HepG2 (cell line): ENCODE data around the gene IQGAP3. TPM values are rescaled to one million over a fixed set of nuclear protein-coding genes. Genes with fewer than 3 reads are reported as not detected.

Experiments
- ATAC-seq: fragments of 200-7000 bp; cut with Tn5 transposase; 3 replicates; pipeline ENCODE4 v1.9.1; 2020; ENCODE audit warnings: mild to moderate bottlenecking, moderate library complexity
- BruUV-seq: library from RNA; stranded (reverse); fragments of 400-500 nt; replicated peaks from 2 replicates; lab custom pipeline; 2021; lab: Mats Ljungman, UMichigan
- CTCF ChIA-PET: fragments of 300-600 bp; formaldehyde crosslinking; extraction: SDS; loops from one replicate; lab custom pipeline; 2021; ENCODE audit warnings: low total read pairs, inconsistent platforms, low intra/inter-chr PET ratio; lab: Yijun Ruan, JAX
- POLR2A ChIA-PET: fragments of 350-600 bp; sonication (Branson Sonifier 250); formaldehyde crosslinking; loops from one replicate; lab custom pipeline; 2020; ENCODE audit warnings: antibody characterized with exemption, inconsistent platforms; lab: Yijun Ruan, JAX
- DNase-seq: peaks from one replicate; pipeline ENCODE4 v3.0.0-alpha.2; 2015; ENCODE audit warnings: low spot score
- FAIRE-seq: peaks from 3 replicates; lab custom pipeline; 2011; peaks lifted over from hg19 to GRCh38; lab: Jason Lieb, UNC
- H2AFZ ChIP-seq: one replicate; pipeline ENCODE4 v1.6.1; 2011; ENCODE audit warnings: low read length, inconsistent platforms
- H3K27ac ChIP-seq: fragments of 300-600 bp; 3 replicates; pipeline ENCODE4 v1.8.0; 2011; ENCODE audit warnings: mixed run types, mild to moderate bottlenecking, mixed read lengths, low read length, inconsistent platforms; ENCODE audit not compliant: insufficient read depth; ENCODE audit errors: extremely low read length
- H3K27me3 ChIP-seq, 2 experiments: fragments of 200-600 bp in 1 of 2; 2 replicates in 1 of 2; 3 replicates in 1 of 2; pipeline versions ENCODE4 v1.6.0 to v1.8.0; 2011; ENCODE audit warnings: low read length in 2 of 2, mild to moderate bottlenecking in 2 of 2, moderate library complexity in 2 of 2, inconsistent platforms in 1 of 2; ENCODE audit not compliant: insufficient read depth in 2 of 2, control insufficient read depth in 1 of 2
- H3K36me3 ChIP-seq, 2 experiments: fragments of 200-600 bp in 1 of 2; replicated peaks in 1 of 2; 2 replicates in 1 of 2; 3 replicates in 1 of 2; pipeline versions ENCODE4 v1.5.1 to v1.8.0; 2011; ENCODE audit warnings: low read length in 2 of 2, inconsistent platforms in 1 of 2; ENCODE audit not compliant: insufficient read depth in 2 of 2, control insufficient read depth in 1 of 2
- H3K4me1 ChIP-seq: 2 replicates; pipeline ENCODE4 v1.5.1; 2012; ENCODE audit warnings: low read length, inconsistent platforms; ENCODE audit not compliant: insufficient read depth
- H3K4me2 ChIP-seq: 2 replicates; pipeline ENCODE4 v1.6.0; 2011; ENCODE audit warnings: low read depth, low read length, inconsistent platforms
- H3K4me3 ChIP-seq, 3 experiments: fragments of 200-600 bp in 1 of 3; sonication (generic), shearing (Covaris generic) in 1 of 3; replicated peaks in 1 of 3; 2 replicates each; pipeline ENCODE4 v1.5.1; 2011 to 2016; ENCODE audit warnings: low read length in 3 of 3, inconsistent platforms in 2 of 3, low read depth in 2 of 3, mild to moderate bottlenecking in 2 of 3, control low read depth in 1 of 3, mixed read lengths in 1 of 3; ENCODE audit not compliant: insufficient read depth in 1 of 3
- H3K79me2 ChIP-seq: one replicate; pipeline ENCODE4 v1.6.1; 2011; ENCODE audit warnings: low read length, inconsistent platforms; ENCODE audit not compliant: insufficient read depth
- H3K9ac ChIP-seq: 2 replicates; pipeline ENCODE4 v1.6.0; 2011; ENCODE audit warnings: mild to moderate bottlenecking, low read depth, low read length, inconsistent platforms; ENCODE audit not compliant: insufficient read depth
- H3K9me3 ChIP-seq: 2 replicates; pipeline ENCODE4 v1.5.1; 2012; ENCODE audit warnings: mild to moderate bottlenecking, low read length
- H4K20me1 ChIP-seq: 2 replicates; pipeline ENCODE4 v1.6.0; 2011; ENCODE audit warnings: inconsistent platforms, mild to moderate bottlenecking, low read length, moderate library complexity; ENCODE audit not compliant: insufficient read depth
- MLX ChIP-seq: IDR thresholded peaks from 2 replicates; pipeline ENCODE4 v1.6.1; 2016
- NONO ChIP-seq, 2 experiments: fragments of 450-650 bp in 1 of 2; sonication (generic) in 1 of 2; formaldehyde crosslinking in 1 of 2; IDR thresholded peaks in 1 of 2; conservative IDR thresholded peaks in 1 of 2; 2 replicates each; pipeline versions ENCODE4 v1.6.1 to v1.8.0; 2017 to 2022; ENCODE audit warnings: mild to moderate bottlenecking in 1 of 2, missing genetic modification reagents in 1 of 2, moderate library complexity in 1 of 2
- RFX1 ChIP-seq: fragments of 450-650 bp; IDR thresholded peaks from 2 replicates; pipeline ENCODE4 v1.6.1; 2017
- RFX3 ChIP-seq: IDR thresholded peaks from 2 replicates; pipeline ENCODE4 v1.6.1; 2016; ENCODE audit warnings: missing biosample characterization, missing genetic modification reagents
- SIX4 ChIP-seq: sonication (generic); formaldehyde crosslinking; IDR thresholded peaks from 2 replicates; pipeline ENCODE4 v1.4.0; 2020; ENCODE audit warnings: missing genetic modification reagents
- SRY ChIP-seq: sonication (generic); formaldehyde crosslinking; IDR thresholded peaks from 2 replicates; pipeline ENCODE4 v1.8.0; 2022; ENCODE audit warnings: mild to moderate bottlenecking, missing genetic modification reagents
- ZNF142 ChIP-seq: sonication (generic); formaldehyde crosslinking; IDR thresholded peaks from 2 replicates; pipeline ENCODE4 v1.4.0; 2020; ENCODE audit warnings: missing genetic modification reagents
- WGBS: methylation state at CpG from one replicate; pipeline ENCODE4 v1.1.6; 2017; ENCODE audit warnings: low lambda C conversion rate; 5-methylcytosine and 5-hydroxymethylcytosine counted together
- in situ Hi-C: cut with HindIII; loops from 2 replicates; pipeline ENCODE4 v1.10.0; 2017; ENCODE audit warnings: low pct_unique_long_range_greater_than_20kb; ENCODE audit not compliant: extremely low pct_ligation_motif_present
- intact Hi-C: fragments of 100-400 bp; cut with micrococcal nuclease; formaldehyde crosslinking; loops from one replicate; pipeline ENCODE4 v1.10.0; 2022; ENCODE audit not compliant: unreplicated experiment
- polyA plus RNA-seq, 8 experiments: library from polyadenylated mRNA; depleted of rRNA in 3 of 8; stranded (reverse) in 7 of 8; unstranded in 1 of 8; fragments of >200 nt; fragmentation: Illumina TruSeq in 4 of 8; extraction: Trizol in 4 of 8; gene quantifications; 2 replicates each; pipeline versions ENCODE4 v1.2.1 to v1.2.3, GENCODE V29; 2011 to 2016; ENCODE audit warnings: low read depth in 4 of 8, missing spikeins in 1 of 8, mixed read lengths in 1 of 8; ENCODE audit not compliant: insufficient read depth in 1 of 8
- total RNA-seq, 5 experiments: library from RNA; depleted of rRNA; stranded (reverse); fragments of >200 nt; fragmentation: Illumina TruSeq; extraction: Trizol; gene quantifications; 2 replicates each; pipeline ENCODE4 v1.2.3, GENCODE V29; 2016; ENCODE audit warnings: low read depth in 1 of 5

Gene IQGAP3
- total and polyA plus RNA-seq, 2 of the 13 experiments (the other 11 are each of a cell fraction or from before 2014, with no cell fraction given), result 13.5 to 14.1 TPM

- H3K4me2 ChIP-seq, result no peak overlapping the region
- CTCF ChIA-PET, result no interaction called here
- no TSS peak for BruUV-seq
- peaks cover 25% of the 10 kb centered on the region; the same call in 1 of the 2 replicates for H4K20me1 ChIP-seq
- 95% methylated on average over 7 of the region's 7 CpGs for WGBS
- H3K4me1 ChIP-seq, result no peaks in the 10 kb centered on the region
- H2AFZ ChIP-seq, result no peak overlapping the region
- H3K79me2 ChIP-seq, result peaks cover 10% of the 10 kb centered on the region
- FAIRE-seq (no peak), DNase-seq (no peak), ATAC-seq (no peak)
- TF ChIP-seq RFX1 (0 out of 2 replicates have a peak, but pooled peaks have one; percentile 10), MLX (CRISPR knock-in tag) (no peak), SIX4 (CRISPR knock-in tag) (no peak), RFX3 (CRISPR knock-in tag) (peak; percentile 37; the same call in 1 of the 2 replicates)
- no peak overlapping the region for H3K9ac ChIP-seq
- intact Hi-C loops, result no loop called here
- no peak overlapping the region for H3K27ac ChIP-seq
- peaks cover 9 to 17% of the 10 kb centered on the region in 2 experiments; a peak in 4 of 5 replicates for H3K36me3 ChIP-seq
- H3K9me3 ChIP-seq, result no peaks in the 10 kb centered on the region
- H3K27me3 ChIP-seq, result no peaks in the 10 kb centered on the region
- no peak overlapping the region for H3K4me3 ChIP-seq
- POLR2A ChIA-PET, result interaction anchor here (1.5 kb wide), 1 partner anchor 12 kb away, joined by 5 read pairs; no protein-coding TSS in a partner anchor
- in situ Hi-C loops, result no loop called here
Observed at GRCh38 chr1:156486421-156487344, 85.7 kb downstream of the IQGAP3 start.

GRCh38 chr1:156485984-156486383 is 86.4 kb downstream of the IQGAP3 start:
- no peak for ATAC-seq
- H4K20me1 ChIP-seq, result peaks cover 19% of the 10 kb centered on the region; the same call in 1 of the 2 replicates
- in situ Hi-C loops, result no loop called here
- TF ChIP-seq SRY (CRISPR knock-in tag), result no peak
- no peak for TF ChIP-seq NONO (IDR thresholded peaks at IDR 0.05)
- TF ChIP-seq NONO (CRISPR knock-in tag; conservative IDR thresholded peaks at IDR 0.05), result no peak
- TF ChIP-seq ZNF142 (CRISPR knock-in tag), result no peak

More at GRCh38 chr1:156485984-156486383, 86.4 kb downstream of the IQGAP3 start:
- no peak overlapping the region for H2AFZ ChIP-seq
- H3K4me1 ChIP-seq, result no peaks in the 10 kb centered on the region
- H3K4me2 ChIP-seq, result no peak overlapping the region
- peaks cover 14 to 24% of the 10 kb centered on the region in 2 experiments; a peak in 4 of 5 replicates for H3K36me3 ChIP-seq
- H3K27me3 ChIP-seq, result no peaks in the 10 kb centered on the region
- intact Hi-C loops, result no loop called here
- no peak overlapping the region for H3K9ac ChIP-seq
- peaks cover 4% of the 10 kb centered on the region for H3K79me2 ChIP-seq
- H3K9me3 ChIP-seq, result no peaks in the 10 kb centered on the region
- BruUV-seq, result no TSS peak
- no peak for DNase-seq
- no peak overlapping the region for H3K27ac ChIP-seq
- H3K4me3 ChIP-seq, result no peak overlapping the region
- ChIA-PET POLR2A (interaction anchor here (1.0 to 1.5 kb wide), 2 partner anchors 11 to 12 kb away, joined by 3 to 5 read pairs; no protein-coding TSS in a partner anchor), CTCF (no interaction called here)
- WGBS, result 93% methylated on average over 3 of the region's 3 CpGs
- FAIRE-seq, result no peak
